Large intestine (tissue), 3 donors: ENCODE data around the gene MLXIP. TPM values are rescaled to one million over a fixed set of nuclear protein-coding genes. Genes with fewer than 3 reads are reported as not detected.
"Not testable (repeated sequence)": the region's sequence is repeated elsewhere in the genome, so short reads cannot be mapped to it uniquely, and the experiment has no call there.

Experiments used
- DNase-seq, 2 donors: peaks; one replicate each; pipeline versions ENCODE4 v3.0.0 to v3.0.0-alpha.2; 2013
- H3K27ac ChIP-seq: one replicate; pipeline ENCODE4 v1.5.1; 2013; ENCODE audit warnings: low read length
- H3K27me3 ChIP-seq: 2 replicates; pipeline ENCODE4 v1.6.1; 2013; ENCODE audit warnings: low read length; ENCODE audit not compliant: control insufficient read depth, insufficient read depth
- H3K36me3 ChIP-seq: 2 replicates; pipeline ENCODE4 v1.6.1; 2013; ENCODE audit warnings: low read length; ENCODE audit not compliant: control insufficient read depth, insufficient read depth
- H3K4me1 ChIP-seq: one replicate; pipeline ENCODE4 v1.6.1; 2013; ENCODE audit warnings: low read length; ENCODE audit not compliant: control insufficient read depth, insufficient read depth
- H3K4me3 ChIP-seq: one replicate; pipeline ENCODE4 v1.5.1; 2013; ENCODE audit warnings: low read length
- H3K9me3 ChIP-seq: one replicate; pipeline ENCODE4 v1.6.1; 2013; ENCODE audit warnings: mild to moderate bottlenecking, low read depth, low read length, moderate library complexity; ENCODE audit not compliant: control insufficient read depth
- WGBS: methylation state at CpG from one replicate; pipeline ENCODE4 v1.1.5; 2013; ENCODE audit warnings: low lambda C conversion rate; ENCODE audit not compliant: insufficient coverage; 5-methylcytosine and 5-hydroxymethylcytosine counted together
- polyA plus RNA-seq: library from polyadenylated mRNA; unstranded; fragments of 120-200 nt; gene quantifications from one replicate; pipeline ENCODE4 v1.2.1, GENCODE V29; 2013

Gene MLXIP
- polyA plus RNA-seq, 1 donor, result 51.8 TPM

DNA sequence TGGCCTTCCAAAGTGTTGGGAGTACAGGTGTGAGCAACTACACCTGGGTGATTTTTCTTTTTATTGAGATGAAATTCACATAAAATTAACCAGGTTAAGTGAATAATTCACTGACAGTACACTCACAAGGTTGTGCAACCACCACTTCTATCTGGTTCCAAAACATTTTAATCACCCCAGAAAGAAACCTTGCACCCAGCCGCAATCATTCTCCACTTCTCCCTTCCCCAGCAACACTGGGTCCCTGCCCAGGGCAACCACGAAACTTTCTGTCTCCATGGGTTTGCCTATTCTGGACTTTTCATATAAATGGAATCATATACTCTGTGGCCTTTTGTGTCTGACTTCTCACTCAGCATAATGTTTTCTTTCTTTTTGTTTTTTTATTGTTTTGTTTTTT lies 26.3 kb upstream of the MLXIP start:
- 50% methylated on average over 1 of the region's 2 CpGs for WGBS
- Histone ChIP-seq H3K27me3 (no peaks in the 10 kb centered on the region), H3K36me3 (peaks cover 20% of the 10 kb centered on the region), H3K4me3 (no peak overlapping the region), H3K9me3 (no peaks in the 10 kb centered on the region), H3K4me1 (peaks cover 24% of the 10 kb centered on the region), H3K27ac (no peak overlapping the region)
- no peak for DNase-seq

GRCh38 chr12:122054842-122055520 lies 23.6 kb upstream of the MLXIP start:
- DNase-seq, result peak; percentile 92 to 96
- H3K4me3 ChIP-seq, result no peak overlapping the region
- no CpG with 5 or more reads among the region's 27 CpGs for WGBS
- peaks cover 35% of the 10 kb centered on the region for H3K36me3 ChIP-seq
- H3K9me3 ChIP-seq, result no peaks in the 10 kb centered on the region
- peak overlapping the region; percentile 78 for H3K27ac ChIP-seq
- no peaks in the 10 kb centered on the region for H3K27me3 ChIP-seq
- H3K4me1 ChIP-seq, result peaks cover 28% of the 10 kb centered on the region

DNA sequence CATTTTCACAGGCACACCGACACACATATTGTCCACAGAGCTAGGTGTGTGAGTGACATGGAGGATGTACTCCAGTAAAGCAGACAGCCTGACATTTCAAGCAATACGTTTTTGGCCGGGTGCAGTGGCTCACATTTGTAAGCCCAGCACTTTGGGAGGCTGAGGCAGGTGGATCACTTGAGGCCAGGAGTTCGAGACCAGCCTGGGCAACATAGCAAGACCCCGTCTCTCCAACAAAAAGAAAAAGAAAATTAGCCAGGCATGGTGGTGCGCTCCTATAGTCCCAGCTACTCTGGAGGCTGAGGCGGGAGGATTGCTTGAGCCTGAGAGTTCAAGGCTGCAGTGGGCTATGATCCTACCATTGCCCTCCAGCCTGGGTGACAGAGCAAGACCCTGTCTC lies 22.1 kb upstream of the MLXIP start:
- not testable (repeated sequence) for H3K9me3 ChIP-seq, H3K27me3 ChIP-seq, H3K4me3 ChIP-seq, DNase-seq
- peaks cover 35% of the 10 kb centered on the region for H3K36me3 ChIP-seq
- peak overlapping the region; percentile 78 for H3K27ac ChIP-seq
- H3K4me1 ChIP-seq, result peaks cover 28% of the 10 kb centered on the region
- WGBS, result 100% methylated on average over 1 of the region's 7 CpGs

GRCh38 chr12:122057007-122057735 lies 21.4 kb upstream of the MLXIP start:
- DNase-seq, result peak in 1 of 2 donors; percentile 53
- no peaks in the 10 kb centered on the region for H3K9me3 ChIP-seq
- peaks cover 35% of the 10 kb centered on the region for H3K36me3 ChIP-seq
- H3K4me3 ChIP-seq, result no peak overlapping the region
- WGBS, result no CpG with 5 or more reads among the region's 11 CpGs
- H3K27ac ChIP-seq, result peak overlapping the region; percentile 42
- H3K27me3 ChIP-seq, result no peaks in the 10 kb centered on the region
- peaks cover 31% of the 10 kb centered on the region for H3K4me1 ChIP-seq

GRCh38 chr12:122057769-122058168 lies 20.8 kb upstream of the MLXIP start:
- WGBS, result no CpG with 5 or more reads among the region's 3 CpGs
- no peaks in the 10 kb centered on the region for H3K27me3 ChIP-seq
- H3K27ac ChIP-seq, result no peak overlapping the region
- no peaks in the 10 kb centered on the region for H3K9me3 ChIP-seq
- H3K4me3 ChIP-seq, result no peak overlapping the region
- peaks cover 35% of the 10 kb centered on the region for H3K36me3 ChIP-seq
- peaks cover 37% of the 10 kb centered on the region for H3K4me1 ChIP-seq
- no peak for DNase-seq

DNA sequence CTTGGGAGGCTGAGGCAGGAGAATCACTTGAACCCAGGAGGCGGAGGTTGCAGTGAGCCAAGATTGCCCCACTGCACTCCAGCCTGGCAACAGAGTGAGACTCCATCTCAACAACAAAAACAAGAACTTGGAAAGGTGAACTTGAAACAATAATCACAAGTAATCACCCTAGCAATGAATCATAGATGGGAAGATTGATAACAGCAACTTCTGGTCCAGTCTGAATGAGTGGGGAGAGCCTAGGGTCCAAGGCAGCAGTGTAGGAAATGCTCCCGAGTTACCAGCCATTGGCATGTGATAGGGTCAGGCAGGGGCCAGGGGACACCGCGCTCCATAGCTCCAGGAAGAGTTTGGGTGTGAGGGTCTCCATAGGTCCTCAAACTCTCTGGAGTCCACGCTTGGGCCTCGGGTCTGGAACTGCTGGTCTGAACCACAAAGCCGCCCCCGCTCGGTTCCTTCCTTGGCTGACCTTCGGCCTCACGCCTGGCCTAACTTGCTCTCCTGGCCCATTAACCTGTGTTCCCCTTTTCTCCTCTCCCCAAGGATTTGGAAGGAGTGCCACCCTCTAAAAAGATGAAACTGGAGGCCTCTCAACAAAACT lies 19.9 kb upstream of the MLXIP start:
- Histone ChIP-seq H3K9me3 (no peaks in the 10 kb centered on the region), H3K4me3 (no peak overlapping the region), H3K36me3 (peaks cover 35% of the 10 kb centered on the region), H3K4me1 (peaks cover 45% of the 10 kb centered on the region), H3K27me3 (no peaks in the 10 kb centered on the region), H3K27ac (no peak overlapping the region)
- DNase-seq, result no peak
- no CpG with 5 or more reads among the region's 11 CpGs for WGBS

DNA sequence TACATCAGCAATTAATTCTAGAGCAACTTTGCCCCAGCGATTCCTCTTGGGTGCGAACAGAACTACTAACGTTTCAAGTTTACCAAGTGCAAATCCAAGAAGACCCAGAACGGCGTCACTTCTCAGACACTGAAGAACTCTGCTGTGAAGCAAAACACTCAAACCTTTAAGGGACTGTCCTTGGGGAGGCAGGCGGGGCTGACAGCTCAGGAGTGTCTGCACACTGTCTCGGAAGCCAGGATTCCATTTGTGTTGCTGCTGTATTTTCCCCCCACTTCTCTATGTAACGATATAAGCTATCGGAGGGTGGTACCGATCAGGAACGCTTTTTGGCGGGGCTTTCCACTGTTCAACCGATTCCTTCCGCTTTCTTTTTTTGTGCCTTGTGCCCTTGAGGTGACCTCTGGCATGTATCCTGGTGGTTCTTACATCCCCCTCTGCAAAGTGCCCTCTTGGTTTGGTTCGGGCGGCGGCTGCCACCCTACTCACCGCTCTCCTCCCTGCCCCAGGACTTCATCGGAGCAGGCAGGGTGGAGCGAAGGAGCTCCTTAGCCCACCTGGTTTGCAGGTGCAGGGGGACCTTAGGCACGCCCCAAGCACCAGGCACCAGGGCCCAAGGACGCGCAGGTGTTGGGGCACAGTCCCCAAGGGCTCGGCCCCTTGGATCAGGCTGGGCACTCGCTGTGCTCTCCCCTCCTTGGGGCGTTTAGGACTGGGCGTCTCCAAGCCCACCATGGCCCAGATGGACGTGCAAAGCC lies 19.2 kb upstream of the MLXIP start:
- no peaks in the 10 kb centered on the region for H3K27me3 ChIP-seq
- WGBS, result 100% methylated on average over 5 of the region's 28 CpGs
- peaks cover 35% of the 10 kb centered on the region for H3K36me3 ChIP-seq
- no peak overlapping the region for H3K27ac ChIP-seq
- H3K4me1 ChIP-seq, result peaks cover 52% of the 10 kb centered on the region
- H3K4me3 ChIP-seq, result no peak overlapping the region
- H3K9me3 ChIP-seq, result peaks cover 2% of the 10 kb centered on the region
- DNase-seq, result no peak

DNA sequence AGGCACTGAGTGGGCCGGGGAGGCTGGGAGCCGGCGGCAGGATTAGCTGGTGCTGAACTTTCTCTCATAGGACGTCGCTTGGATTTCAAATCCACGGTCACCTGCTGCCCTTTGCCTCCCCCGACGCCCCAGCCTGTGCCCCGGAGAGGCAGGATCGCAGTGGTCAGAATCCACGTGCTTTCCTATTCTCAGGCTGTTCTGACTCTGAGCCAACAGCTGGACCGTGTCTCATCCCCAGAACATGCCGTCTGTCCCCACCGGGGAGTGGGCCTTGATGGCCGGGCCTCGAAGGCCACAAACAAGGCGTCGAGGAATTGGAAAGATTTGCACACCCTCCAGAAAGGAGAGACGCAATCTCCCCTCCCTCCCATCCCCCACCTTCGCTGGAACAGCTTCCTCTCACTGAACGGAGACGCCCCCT lies 18.5 kb upstream of the MLXIP start:
- no peak overlapping the region for H3K4me3 ChIP-seq
- H3K27ac ChIP-seq, result no peak overlapping the region
- H3K27me3 ChIP-seq, result no peaks in the 10 kb centered on the region
- no CpG with 5 or more reads among the region's 22 CpGs for WGBS
- peaks cover 34% of the 10 kb centered on the region for H3K36me3 ChIP-seq
- no peak for DNase-seq
- peaks cover 52% of the 10 kb centered on the region for H3K4me1 ChIP-seq
- H3K9me3 ChIP-seq, result peaks cover 2% of the 10 kb centered on the region

- WGBS, result 100% methylated on average over 1 of the region's 23 CpGs
- DNase-seq, result no peak
- H3K36me3 ChIP-seq, result peaks cover 24% of the 10 kb centered on the region
- H3K4me1 ChIP-seq, result peaks cover 44% of the 10 kb centered on the region
- H3K27me3 ChIP-seq, result no peaks in the 10 kb centered on the region
- H3K9me3 ChIP-seq, result peaks cover 2% of the 10 kb centered on the region
- H3K4me3 ChIP-seq, result no peak overlapping the region
- H3K27ac ChIP-seq, result no peak overlapping the region
Measured at GRCh38 chr12:122061253-122061652, 17.3 kb upstream of the MLXIP start.
